Activated T-cell treated with anti-CD3 and anti-CD28 coated beads, Interleukin-2, amount 50 U/mL, for 4 hours (primary cell): Measurements from ENCODE around the gene FKBP14. TPM values are rescaled to one million over a fixed set of nuclear protein-coding genes. Genes with fewer than 3 reads are reported as not detected.

Source experiments
- ATAC-seq, 2 donors: fragments of 200-7000 bp; cut with Tn5 transposase; one replicate each; pipeline ENCODE4 v1.10.0; 2021
- DNase-seq: peaks from one replicate; pipeline ENCODE4 v3.0.0-alpha.2; 2020
- H3K27me3 Mint-ChIP-seq: one replicate; pipeline ENCODE4 v1.8.0; 2021; ENCODE audit warnings: low read depth, mixed read lengths
- H3K36me3 Mint-ChIP-seq: one replicate; pipeline ENCODE4 v1.8.0; 2022; ENCODE audit warnings: mixed read lengths; ENCODE audit not compliant: insufficient read depth
- H3K4me1 Mint-ChIP-seq: one replicate; pipeline ENCODE4 v1.8.0; 2021; ENCODE audit warnings: low read depth, mixed read lengths
- H3K4me3 Mint-ChIP-seq: one replicate; pipeline ENCODE4 v1.8.0; 2021; ENCODE audit warnings: mild to moderate bottlenecking, moderate library complexity, mixed read lengths
- H3K9me3 Mint-ChIP-seq: one replicate; pipeline ENCODE4 v1.8.0; 2021; ENCODE audit warnings: mixed read lengths
- total RNA-seq, 3 donors: library from RNA; stranded (reverse); gene quantifications; one replicate each; pipeline ENCODE4 v1.2.1, GENCODE V29; 2021

The FKBP14 gene
- total RNA-seq, 3 donors from 2014 or later, result 5.3 to 7.0 (median 5.9) TPM

- H3K4me1 Mint-ChIP-seq, result no peaks in the 10 kb centered on the region
- no peaks in the 10 kb centered on the region for H3K9me3 Mint-ChIP-seq
- H3K4me3 Mint-ChIP-seq, result no peak overlapping the region
- H3K36me3 Mint-ChIP-seq, result peaks cover 38% of the 10 kb centered on the region
- ATAC-seq, result no peak
- H3K27me3 Mint-ChIP-seq, result no peaks in the 10 kb centered on the region
- no peak for DNase-seq
These were observed 20.6 kb upstream of the FKBP14 start for GRCh38 chr7:30047124-30047523.

DNA sequence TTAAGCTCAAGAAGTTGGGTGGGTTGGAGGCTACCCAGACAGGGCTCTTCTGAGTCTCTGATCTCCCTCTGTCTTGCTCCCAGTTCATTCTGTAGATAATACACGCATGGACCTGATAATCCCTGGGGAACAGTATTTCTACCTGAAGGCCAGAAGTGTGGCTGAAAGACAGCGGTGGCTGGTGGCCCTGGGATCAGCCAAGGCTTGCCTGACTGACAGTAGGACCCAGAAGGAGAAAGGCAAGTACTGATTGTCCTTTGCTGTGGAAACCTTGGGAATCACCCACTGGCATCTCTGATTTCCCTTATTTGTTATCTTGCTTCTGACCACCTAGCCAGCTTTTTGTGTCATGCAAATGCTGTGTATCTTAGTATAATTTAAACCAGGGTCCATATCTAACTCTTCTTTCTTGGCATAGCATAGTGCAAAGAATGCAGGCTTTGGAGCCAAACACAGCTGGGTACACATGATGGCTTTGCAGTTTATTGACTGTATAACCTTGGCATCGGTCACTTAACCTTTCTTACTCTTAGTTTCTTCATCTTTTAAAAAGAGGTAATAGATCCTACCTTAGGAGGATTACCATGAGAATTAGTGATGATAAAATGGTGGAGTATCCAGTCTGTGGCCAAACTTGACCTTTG lies 19.7 kb upstream of the FKBP14 start:
- H3K4me1 Mint-ChIP-seq, result no peaks in the 10 kb centered on the region
- no peaks in the 10 kb centered on the region for H3K9me3 Mint-ChIP-seq
- no peak overlapping the region for H3K4me3 Mint-ChIP-seq
- no peaks in the 10 kb centered on the region for H3K27me3 Mint-ChIP-seq
- ATAC-seq (no peak), DNase-seq (no peak)
- peaks cover 35% of the 10 kb centered on the region for H3K36me3 Mint-ChIP-seq

DNA sequence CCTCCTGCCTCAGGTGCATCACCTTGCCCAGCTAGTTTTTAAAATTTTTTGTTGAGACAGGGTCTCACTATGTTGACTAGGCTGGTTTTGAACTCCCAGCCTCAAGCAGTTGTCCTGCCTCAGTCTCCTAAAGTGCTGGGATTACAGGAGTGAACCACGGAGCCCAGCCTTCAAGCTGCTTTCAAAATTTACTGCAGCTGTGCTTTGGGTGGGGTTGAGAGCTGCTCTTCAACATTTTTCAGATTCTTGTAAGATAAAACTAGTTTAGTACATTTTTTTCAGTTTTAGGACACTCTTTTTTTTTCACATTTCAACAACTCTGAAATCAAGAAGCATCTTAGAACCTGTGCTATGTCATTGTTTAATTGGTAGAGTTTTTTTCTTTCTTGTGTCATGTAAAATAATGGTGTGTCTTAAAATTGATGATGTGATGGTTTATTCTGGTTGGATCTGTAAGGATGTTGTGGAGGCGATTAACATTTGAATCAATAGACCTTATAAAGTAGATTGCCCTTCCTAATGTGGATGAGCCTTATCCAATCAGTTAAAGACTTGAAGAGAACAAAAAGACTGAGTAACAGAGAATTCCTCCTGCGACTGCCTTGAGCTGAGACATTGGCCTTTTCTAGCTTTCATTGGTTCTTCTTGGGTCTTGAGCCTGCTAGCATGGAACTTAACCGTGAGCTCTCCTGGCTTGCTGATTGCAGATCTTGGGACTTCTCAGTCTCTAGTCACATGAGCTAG lies 15.2 kb upstream of the FKBP14 start:
- ATAC-seq, result no peak
- DNase-seq, result no peak
- Mint-ChIP-seq H3K4me1 (peaks cover 9% of the 10 kb centered on the region), H3K36me3 (peaks cover 19% of the 10 kb centered on the region), H3K27me3 (no peaks in the 10 kb centered on the region), H3K4me3 (no peak overlapping the region), H3K9me3 (no peaks in the 10 kb centered on the region)

- H3K4me1 Mint-ChIP-seq, result peaks cover 9% of the 10 kb centered on the region
- H3K27me3 Mint-ChIP-seq, result no peaks in the 10 kb centered on the region
- no peak overlapping the region for H3K4me3 Mint-ChIP-seq
- DNase-seq (no peak), ATAC-seq (no peak)
- peaks cover 12% of the 10 kb centered on the region for H3K36me3 Mint-ChIP-seq
- H3K9me3 Mint-ChIP-seq, result no peaks in the 10 kb centered on the region
These were observed 14.4 kb upstream of the FKBP14 start for GRCh38 chr7:30040938-30041337.

DNA sequence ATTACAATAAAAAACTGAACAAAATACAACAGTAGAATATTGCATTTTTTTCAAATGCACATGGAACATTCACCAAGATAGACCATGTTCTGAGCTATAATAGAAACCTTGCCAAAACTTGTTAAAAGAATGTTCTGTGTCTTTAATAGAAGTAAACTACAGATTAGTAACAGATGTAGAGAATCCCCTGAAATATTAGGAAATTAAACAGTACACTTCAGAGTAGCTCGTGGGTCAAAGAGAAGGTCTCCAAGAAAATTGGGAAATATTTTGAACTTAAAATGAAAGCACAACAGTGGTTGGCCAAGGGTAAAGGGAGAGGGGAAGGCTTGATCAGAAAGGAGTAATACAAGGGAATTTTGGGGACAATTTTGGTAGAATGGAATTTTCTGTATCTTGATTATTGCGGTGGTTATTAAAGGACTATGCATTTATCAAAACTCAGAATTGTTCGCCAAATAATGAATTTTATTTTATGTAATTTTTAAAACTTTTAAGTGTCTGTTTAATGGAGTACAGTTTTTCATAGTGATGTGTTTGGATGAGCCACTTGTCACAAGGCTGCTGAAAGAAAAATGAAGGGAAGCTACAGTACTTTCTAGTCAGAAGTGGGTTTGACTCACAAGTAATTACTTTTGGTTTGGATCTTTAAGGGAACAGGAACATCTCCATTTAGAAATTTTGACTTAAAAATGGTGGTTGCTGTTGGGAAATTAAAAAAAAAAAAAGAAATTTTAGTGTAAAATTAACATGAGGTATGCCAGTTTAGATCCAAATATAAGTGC lies 11.9 kb upstream of the FKBP14 start:
- Mint-ChIP-seq H3K27me3 (no peaks in the 10 kb centered on the region), H3K36me3 (no peaks in the 10 kb centered on the region), H3K9me3 (no peaks in the 10 kb centered on the region), H3K4me1 (peaks cover 9% of the 10 kb centered on the region), H3K4me3 (no peak overlapping the region)
- DNase-seq (no peak), ATAC-seq (no peak)

DNA sequence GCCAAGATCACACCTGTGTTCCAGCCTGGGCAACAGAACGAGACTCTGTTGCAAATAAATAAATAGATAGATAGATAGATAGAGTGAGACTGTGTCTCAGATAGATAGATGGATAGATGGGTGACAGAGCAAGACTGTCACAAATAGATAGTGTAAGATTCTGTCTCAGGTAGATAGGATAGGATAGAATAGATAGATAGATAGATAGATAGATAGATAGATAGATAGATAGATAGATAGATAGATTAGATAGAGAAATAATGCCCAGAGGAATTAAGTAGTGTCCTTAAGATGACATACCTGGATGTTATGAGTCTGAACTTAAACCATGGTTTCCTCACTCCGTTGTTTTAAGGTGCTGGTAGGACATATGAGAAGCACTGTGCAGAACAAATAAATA lies 9.7 kb upstream of the FKBP14 start:
- Mint-ChIP-seq H3K36me3 (no peaks in the 10 kb centered on the region), H3K4me3 (no peak overlapping the region), H3K4me1 (peaks cover 11% of the 10 kb centered on the region), H3K9me3 (no peaks in the 10 kb centered on the region), H3K27me3 (no peaks in the 10 kb centered on the region)
- no peak for ATAC-seq
- DNase-seq, result no peak

GRCh38 chr7:30034501-30034900 lies 8.0 kb upstream of the FKBP14 start:
- H3K36me3 Mint-ChIP-seq, result no peaks in the 10 kb centered on the region
- H3K27me3 Mint-ChIP-seq, result no peaks in the 10 kb centered on the region
- ATAC-seq, result no peak

GRCh38 chr7:30032310-30033125 lies 6.0 kb upstream of the FKBP14 start:
- Mint-ChIP-seq H3K9me3 (no peaks in the 10 kb centered on the region), H3K36me3 (no peaks in the 10 kb centered on the region), H3K27me3 (no peaks in the 10 kb centered on the region), H3K4me3 (no peak overlapping the region), H3K4me1 (peaks cover 7% of the 10 kb centered on the region)
- ATAC-seq, result no peak
- DNase-seq, result no peak

More at GRCh38 chr7:30034501-30034900, 8.0 kb upstream of the FKBP14 start:
- no peak for DNase-seq
- H3K4me1 Mint-ChIP-seq, result peaks cover 3% of the 10 kb centered on the region
- no peak overlapping the region for H3K4me3 Mint-ChIP-seq
- no peaks in the 10 kb centered on the region for H3K9me3 Mint-ChIP-seq

DNA sequence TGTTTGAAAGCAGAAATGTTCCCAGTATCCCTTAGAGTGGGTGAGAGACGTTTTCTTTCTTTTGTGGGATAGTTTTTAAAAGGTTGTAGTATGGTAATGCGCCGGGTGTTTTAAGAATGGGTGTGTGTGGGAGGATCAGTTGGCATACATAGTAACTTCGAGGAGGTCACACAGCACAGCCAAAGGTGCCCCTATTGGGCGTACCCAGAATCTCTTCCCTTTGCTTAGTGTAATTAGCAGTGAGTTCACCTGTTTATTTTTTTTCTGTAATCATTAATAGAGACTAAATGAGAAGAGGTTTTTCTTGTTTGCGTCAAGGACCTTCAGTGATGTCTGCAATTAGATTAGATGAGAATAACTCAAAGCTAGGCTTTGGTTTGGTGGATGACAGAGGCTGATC lies 3.2 kb upstream of the FKBP14 start:
- H3K27me3 Mint-ChIP-seq, result no peaks in the 10 kb centered on the region
- H3K36me3 Mint-ChIP-seq, result no peaks in the 10 kb centered on the region
- DNase-seq (peak; percentile 6), ATAC-seq (no peak)
- peaks cover 22% of the 10 kb centered on the region for H3K4me1 Mint-ChIP-seq
- H3K4me3 Mint-ChIP-seq, result no peak overlapping the region
- H3K9me3 Mint-ChIP-seq, result no peaks in the 10 kb centered on the region

DNA sequence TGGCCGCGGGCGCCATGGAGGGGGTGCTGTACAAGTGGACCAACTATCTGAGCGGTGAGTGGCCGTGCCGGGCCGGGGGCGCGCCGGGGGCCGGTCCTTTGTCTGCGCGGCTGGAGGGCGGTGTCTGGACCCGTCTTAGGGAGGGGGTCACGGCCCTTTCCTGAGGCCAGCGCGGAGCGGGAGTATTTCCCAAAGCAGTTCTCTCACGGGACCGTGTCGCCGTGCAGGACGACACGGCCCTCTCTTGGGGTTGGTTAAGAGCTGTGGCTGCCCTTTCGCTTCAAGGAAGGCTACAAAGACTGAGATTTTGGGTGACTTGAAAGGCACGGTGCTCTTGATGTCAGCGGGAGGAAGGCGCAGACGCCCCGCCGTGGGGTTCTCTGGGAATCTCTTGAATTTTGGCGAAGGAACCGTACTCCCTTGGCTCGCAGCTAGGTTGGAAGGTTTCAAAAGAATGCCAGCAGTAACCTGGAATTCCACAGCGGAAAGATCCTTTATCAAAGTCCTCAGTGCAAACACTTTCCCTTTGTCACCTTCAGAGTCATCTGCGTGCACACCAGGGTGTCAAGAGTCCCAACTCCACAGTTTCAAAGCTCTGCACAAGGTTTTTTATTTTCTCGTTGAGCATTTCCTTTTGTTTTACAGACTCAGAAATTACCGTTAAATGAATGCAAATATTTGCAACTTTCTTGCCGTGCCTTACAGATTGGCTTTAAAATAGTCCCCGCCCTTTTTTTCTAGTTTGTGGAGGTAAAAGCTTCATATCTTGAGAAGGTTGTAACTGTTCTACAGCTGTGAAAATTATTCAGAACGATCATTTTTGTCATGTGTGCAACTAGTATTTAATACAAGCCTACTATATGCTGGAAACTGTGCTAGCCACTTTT lies 2.5 kb upstream of the FKBP14 start:
- Mint-ChIP-seq H3K27me3 (no peaks in the 10 kb centered on the region), H3K36me3 (no peaks in the 10 kb centered on the region), H3K4me3 (no peak overlapping the region), H3K4me1 (peaks cover 24% of the 10 kb centered on the region), H3K9me3 (no peaks in the 10 kb centered on the region)
- ATAC-seq, result peak; percentile 5 to 7
- DNase-seq, result peak; percentile 5

DNA sequence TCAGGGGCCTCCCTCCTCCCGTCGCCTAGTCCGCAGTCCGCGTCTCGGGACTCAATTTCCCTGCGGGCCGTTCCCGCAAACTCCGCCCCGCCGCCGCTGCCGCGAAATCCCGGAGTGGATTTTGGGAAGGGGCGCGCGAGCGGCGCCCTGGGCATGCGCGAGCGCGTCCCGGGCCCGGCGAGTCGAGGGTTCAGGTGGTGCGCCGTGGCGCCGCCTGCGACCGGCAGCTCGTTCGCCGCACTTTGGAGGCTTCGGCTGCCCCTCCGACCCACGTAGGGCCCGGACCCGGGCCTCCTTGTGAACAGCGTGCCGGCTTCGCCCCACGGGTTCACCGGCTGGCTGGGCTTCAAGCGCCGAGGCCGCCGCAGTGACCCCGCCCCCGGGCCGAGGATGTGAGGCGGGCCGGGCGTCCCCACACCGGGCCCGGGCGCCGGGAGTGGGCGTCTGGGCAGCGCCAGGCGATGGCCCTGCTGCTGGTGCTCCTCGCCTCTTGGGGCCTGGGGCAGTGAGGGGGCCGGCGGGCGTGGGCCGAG lies 1.8 kb upstream of the FKBP14 start, which contains the start of gene PLEKHA8:
TSS of gene PLEKHA8 (plus strand) at position 197 of the 533 bp plus-strand sequence. CDS start 351 bp downstream, outside the sequence.
- Mint-ChIP-seq H3K27me3 (no peaks in the 10 kb centered on the region), H3K4me3 (peak within 1 kb of the TSS; percentile 93), H3K4me1 (peaks cover 30% of the 10 kb centered on the region), H3K36me3 (no peaks in the 10 kb centered on the region), H3K9me3 (no peaks in the 10 kb centered on the region)
- peak; percentile 56 to 64 for ATAC-seq
- DNase-seq, result peak; percentile 82

GRCh38 chr7:30027740-30028215 lies 1.3 kb upstream of the FKBP14 start:
- H3K4me1 Mint-ChIP-seq, result peaks cover 31% of the 10 kb centered on the region
- no peaks in the 10 kb centered on the region for H3K9me3 Mint-ChIP-seq
- H3K27me3 Mint-ChIP-seq, result no peaks in the 10 kb centered on the region
- H3K36me3 Mint-ChIP-seq, result no peaks in the 10 kb centered on the region
- H3K4me3 Mint-ChIP-seq, result peak overlapping the region; percentile 93
- no peak for ATAC-seq
- DNase-seq, result no peak

DNA sequence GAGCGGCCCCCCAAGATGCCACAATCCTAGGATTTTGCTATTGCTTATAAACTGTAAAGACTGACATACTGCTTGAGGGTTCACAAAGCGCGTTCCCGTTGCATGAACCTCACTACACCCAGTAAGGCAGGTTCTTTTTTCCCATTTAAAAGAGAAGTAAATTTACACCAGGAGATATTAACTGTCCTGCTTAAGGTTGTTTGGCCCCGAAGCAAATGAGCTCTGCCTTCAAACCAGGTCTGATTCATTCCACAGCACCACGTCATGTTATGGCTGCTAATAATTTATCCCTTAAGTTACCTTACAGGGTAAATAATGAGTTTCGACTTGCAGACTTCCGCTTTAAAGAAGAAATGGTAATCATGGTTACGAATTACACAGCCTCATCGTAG lies 559 bp upstream of the FKBP14 start:
- Mint-ChIP-seq H3K4me1 (peaks cover 29% of the 10 kb centered on the region), H3K27me3 (no peaks in the 10 kb centered on the region), H3K9me3 (no peaks in the 10 kb centered on the region), H3K36me3 (no peaks in the 10 kb centered on the region), H3K4me3 (peak overlapping the region; percentile 93)
- ATAC-seq, result peak; percentile 15 to 22
- peak; percentile 14 for DNase-seq
